NCI-H1436 treated with DMSO at 0.1 percent for 48 hours (cell line): ENCODE results near the gene LTB4R.

Experiments used
- DNase-seq: peaks from one replicate; lab custom pipeline; 2025; lab: John Stamatoyannopoulos, UW

The LTB4R gene

DNA sequence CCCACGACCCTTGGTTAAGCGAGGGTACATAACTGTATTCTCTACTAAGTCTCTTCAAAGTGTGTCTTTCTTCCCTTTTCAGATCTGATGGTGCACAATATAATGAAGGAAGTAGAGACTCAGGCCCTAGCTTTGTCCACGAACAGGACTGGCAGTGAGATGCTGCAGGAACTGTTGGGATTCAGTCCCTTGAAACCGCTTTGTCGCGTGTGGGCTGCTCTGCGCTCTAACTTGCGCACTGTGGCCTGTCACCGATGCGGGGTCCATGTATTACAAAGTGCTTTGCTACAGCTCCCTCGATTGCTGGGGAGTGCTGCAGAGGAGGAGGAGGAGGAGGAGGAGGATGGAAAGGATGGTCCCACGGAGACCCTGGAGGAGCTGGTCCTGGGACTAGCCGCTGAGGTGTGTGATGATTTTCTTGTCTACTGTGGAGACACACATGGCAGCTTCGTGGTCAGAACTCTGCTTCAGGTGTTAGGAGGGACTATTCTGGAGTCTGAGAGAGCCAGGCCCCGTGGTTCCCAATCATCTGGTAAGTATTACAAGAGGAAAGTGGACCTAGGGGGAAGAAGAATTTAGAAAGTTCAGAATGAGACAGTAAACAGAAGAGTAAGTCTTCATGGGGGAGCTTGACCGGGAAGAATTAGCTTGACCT, 10.8 kb upstream of the LTB4R start:
- DNase-seq, result no peak

- no peak for DNase-seq
These were observed 7.3 kb upstream of the LTB4R start for GRCh38 chr14:24304019-24304387.

- no peak for DNase-seq
These were observed 4.1 kb upstream of the LTB4R start for GRCh38 chr14:24307156-24307574.

DNA sequence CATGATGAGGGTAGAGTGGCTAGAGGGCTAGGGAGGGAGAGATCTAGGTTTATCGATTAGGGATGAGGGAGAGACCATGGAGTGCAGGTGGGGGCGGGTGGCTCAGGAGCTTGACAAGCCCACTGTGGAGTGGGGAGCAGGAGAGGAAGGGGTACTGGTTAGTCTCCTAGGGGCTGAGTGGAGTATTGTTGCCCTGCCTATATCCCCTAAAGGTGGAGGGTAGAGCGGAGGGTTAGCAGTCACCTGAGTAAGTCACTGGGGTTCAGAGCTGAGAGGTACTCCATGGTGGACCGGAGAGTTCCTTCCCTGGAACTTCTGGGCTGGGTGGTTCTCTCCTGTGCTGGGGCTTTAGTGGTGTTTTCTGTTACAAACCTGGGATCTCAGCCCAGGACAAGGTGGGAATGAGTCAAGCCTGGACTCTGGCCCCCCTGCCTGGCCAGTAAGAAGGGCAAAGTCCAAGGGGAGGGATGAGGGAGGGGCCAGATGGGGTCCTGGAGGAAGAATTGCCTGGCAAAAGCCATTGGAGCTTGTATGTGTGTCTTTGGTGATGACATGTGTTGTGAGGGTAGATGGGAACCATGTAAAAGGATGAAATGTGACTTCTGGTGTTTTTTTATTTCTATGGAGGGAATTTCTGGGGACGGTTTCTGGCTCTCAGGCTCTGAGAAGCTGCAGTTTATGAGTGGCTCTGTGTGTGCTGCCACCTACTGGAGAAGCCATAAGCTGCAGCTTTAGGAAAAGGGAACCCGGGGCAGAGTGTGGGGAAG, 3.5 kb upstream of the LTB4R start, which contains the start of gene CIDEB:
CIDEB (minus strand) TSS at position 403 of the 767 bp plus-strand sequence; CDS start at position 284, 119 bp downstream.
- no peak for DNase-seq

DNA sequence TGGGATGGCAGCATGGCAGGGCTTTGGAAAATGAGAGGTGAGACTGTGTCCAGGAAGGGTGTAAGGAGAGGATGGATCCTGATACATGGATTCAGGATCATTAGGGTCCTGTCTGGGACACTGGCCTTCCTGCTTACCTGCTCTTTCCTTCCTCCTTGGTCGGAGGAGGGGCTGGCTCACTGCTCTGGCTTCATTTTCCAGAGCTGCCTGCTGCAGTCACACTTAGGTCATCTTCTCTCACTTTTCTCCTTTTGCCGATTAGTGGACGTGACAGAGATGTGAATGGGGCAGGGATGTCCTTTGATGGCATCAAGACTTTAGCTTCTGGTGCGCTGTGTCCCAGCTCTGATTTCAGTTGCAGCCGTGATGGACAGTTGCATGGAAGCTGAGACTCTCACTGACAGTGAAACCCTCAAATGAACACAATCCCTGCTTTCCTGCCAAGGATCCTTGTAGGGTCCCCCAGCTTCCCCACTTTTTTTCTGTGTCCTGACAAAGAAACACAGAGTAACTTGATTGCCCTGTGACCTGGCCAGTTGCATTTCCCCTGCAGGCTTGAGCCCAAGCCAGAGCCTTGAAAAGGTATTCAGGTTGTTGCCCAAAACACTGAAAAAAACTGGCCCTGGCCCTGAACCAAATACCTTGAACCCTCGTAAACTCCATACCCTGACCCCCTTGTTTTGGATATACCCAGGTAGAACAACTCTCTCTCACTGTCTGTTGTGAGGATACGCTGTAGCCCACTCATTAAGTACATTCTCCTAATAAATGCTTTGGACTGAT, 2.8 kb upstream of the LTB4R start:
- DNase-seq, result no peak

DNA sequence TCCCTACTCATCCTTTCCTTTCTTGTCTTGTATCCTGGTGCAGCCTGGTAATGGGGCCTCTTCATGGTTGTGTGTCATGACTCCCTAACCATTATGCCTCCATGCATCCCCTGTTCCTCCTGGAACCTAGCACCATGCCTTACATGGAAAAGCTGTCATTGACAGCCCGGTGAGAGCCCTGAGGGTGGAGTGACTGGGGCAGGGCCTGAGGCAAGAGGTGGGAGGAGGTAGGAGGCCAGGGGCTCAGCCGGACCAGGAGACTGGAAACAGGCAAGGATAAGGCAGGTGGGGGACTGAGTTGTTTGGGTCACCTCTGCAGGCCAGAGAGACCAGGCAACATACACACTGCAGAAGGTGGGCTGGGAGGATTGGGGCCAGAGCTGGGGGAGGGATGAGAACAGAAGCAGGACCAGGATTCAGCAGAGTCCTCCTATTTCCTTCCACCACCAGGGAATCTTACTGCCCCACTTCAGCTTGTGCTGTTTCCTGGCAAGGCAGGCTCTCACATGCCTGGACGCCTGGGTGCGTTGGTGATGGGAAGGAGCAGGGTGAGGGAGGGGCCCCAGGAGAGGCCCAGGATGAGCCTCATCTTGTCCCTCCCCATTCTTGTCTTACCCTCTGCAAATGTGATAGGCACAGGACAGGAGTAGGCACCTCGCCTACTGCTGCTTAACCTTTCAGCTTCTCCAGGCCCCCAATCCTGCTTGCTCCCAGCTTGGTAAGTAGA, 1.6 kb upstream of the LTB4R start, which contains the start of gene LTB4R2:
LTB4R2 (plus strand) TSS at position 603 of the 727 bp plus-strand sequence. CDS start 525 bp downstream, outside the sequence.
- DNase-seq, result no peak

GRCh38 chr14:24310265-24310645, 1.0 kb upstream of the LTB4R start:
- no peak for DNase-seq

- DNase-seq, result no peak
These were observed 724 bp downstream of the LTB4R start for GRCh38 chr14:24311837-24312615.

DNA sequence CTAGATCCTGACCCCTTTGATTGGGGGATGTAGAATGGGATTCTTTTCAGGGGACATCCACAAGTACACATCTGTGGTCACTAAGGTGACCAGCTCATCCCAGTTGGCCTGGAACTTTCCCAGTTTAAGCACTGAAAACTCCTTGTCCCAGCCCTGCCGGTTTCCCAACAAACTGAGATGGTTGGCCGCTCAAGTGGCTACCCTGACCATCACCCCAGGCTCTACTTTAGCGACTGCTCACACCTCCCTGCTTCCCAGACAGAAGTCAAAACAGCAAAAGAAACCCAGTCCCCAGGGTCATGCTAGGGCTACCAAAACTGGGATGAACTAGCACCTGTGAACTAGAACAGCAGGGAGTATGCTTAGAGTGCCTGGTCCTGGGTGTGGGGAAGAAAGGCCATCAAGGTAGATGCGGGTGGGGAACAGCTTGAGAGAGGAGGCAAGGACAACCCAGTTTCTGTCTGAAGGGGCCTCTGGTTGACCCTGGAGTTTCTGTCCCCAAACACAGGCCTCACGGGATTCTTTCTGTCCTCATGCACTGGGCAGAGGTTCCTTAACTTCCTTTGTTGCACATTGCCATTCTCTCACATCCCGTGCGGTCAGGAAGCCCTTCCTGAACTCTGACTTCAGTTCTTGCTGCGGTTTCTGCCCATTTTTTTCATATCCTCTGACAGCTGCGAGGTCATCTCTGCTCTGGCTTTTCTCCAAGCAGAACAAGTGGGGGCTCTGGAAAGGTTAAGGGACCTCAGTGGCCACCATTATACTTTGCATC, 1.6 kb downstream of the LTB4R start:
- no peak for DNase-seq

DNA sequence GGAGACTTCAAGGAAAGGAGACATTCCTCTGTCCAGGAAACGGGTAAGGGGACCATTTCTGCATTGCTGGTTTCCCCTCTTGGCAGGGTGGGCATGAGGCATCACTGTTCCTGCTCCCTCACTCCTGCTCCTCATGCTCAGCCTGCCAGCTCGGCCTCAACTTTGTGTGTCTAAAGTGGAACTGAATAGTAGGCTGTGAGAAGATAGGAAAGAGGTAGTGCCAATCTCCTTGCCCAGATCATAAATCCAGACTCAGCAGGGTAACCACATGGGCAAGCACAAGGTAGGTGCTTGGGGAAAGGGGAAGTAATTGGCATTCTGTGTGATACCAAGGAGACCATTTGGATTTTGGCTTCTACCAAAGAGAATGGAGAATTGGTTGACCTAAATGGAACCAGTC, 2.6 kb downstream of the LTB4R start:
- no peak for DNase-seq

DNA sequence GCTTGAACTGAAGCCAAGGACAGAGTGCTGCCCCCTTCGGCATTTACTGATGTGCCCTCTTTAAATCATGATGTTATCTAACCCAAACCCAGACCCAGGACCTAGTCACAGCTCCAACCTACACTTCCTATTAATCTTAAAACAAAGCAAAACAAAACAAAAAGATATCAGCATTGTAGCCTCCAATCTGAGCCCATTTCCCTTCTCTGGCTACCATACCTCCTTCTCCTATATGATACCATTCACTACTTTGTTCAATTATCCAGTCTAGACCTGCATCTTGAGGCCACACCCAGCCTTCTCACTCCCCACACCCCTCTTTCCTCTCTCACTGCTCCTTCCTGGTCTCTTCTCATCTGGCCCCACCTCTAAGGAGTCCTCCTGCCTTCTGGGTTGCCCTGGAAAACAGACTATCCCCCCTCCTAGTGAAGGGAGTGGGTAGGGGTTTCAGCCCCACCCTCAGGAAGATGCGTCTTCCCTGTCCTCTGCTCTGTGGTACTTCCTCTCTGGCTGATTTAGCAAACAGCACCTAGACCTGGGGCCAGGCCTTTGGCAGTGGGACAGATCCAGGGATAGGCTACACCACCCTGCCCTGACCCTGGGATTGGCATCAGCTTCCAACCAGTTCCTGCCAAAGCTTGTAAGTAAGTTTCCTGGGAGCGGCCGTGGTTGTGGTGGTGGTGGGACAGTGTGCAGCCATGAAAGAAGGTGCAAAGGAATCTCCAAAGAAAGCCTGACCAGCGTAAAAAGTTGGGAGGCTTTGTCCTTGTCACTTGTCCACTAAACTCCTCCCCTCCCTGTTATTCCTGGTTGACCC, 3.3 kb downstream of the LTB4R start:
- no peak for DNase-seq

GRCh38 chr14:24315243-24315806, 4.0 kb downstream of the LTB4R start:
- DNase-seq, result no peak

DNA sequence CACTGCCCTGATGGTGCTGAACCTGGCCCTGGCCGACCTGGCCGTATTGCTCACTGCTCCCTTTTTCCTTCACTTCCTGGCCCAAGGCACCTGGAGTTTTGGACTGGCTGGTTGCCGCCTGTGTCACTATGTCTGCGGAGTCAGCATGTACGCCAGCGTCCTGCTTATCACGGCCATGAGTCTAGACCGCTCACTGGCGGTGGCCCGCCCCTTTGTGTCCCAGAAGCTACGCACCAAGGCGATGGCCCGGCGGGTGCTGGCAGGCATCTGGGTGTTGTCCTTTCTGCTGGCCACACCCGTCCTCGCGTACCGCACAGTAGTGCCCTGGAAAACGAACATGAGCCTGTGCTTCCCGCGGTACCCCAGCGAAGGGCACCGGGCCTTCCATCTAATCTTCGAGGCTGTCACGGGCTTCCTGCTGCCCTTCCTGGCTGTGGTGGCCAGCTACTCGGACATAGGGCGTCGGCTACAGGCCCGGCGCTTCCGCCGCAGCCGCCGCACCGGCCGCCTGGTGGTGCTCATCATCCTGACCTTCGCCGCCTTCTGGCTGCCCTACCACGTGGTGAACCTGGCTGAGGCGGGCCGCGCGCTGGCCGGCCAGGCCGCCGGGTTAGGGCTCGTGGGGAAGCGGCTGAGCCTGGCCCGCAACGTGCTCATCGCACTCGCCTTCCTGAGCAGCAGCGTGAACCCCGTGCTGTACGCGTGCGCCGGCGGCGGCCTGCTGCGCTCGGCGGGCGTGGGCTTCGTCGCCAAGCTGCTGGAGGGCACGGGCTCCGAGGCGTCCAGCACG, 4.7 kb downstream of the LTB4R start:
- DNase-seq, result no peak

DNA sequence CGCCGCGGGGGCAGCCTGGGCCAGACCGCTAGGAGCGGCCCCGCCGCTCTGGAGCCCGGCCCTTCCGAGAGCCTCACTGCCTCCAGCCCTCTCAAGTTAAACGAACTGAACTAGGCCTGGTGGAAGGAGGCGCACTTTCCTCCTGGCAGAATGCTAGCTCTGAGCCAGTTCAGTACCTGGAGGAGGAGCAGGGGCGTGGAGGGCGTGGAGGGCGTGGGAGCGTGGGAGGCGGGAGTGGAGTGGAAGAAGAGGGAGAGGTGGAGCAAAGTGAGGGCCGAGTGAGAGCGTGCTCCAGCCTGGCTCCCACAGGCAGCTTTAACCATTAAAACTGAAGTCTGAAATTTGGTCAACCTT, 5.3 kb downstream of the LTB4R start:
- no peak for DNase-seq

- DNase-seq, result no peak
These were observed 6.0 kb downstream of the LTB4R start for GRCh38 chr14:24317141-24317928.

DNA sequence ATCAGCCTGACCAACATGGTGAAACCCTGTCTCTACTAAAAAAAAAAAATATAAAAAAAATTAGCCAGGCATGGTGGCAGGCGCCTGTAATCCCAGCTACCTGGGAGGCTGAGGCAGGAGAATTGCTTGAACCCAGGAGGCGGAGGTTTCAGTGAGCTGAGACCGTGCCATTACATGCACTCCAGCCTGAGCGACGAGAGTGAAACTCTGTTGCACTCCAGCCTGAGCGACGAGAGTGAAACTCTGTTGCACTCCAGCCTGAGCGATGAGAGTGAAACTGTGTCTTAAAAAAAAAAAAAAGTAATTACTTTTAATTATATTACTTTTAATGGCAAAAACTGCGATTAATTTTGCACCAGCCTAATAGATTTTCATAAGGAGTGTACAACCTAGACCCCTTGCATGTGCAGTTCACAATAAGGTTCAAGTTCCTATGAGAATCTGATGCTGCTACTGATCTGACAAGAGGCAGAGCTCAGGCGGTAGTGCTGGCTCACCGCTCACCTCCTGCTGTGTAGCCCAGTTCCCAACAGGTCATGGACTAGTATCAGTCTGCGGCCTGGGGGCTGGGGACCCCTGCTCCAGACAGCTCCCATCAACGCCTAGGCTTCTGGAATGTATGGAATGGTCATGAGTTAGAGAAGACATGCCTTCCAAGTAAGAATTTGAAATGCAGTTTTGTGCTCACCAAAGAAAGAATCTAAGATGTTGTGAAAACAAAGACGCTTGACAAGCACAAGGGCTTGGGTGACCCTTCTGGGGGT, 10.1 kb downstream of the LTB4R start:
- DNase-seq, result no peak

DNA sequence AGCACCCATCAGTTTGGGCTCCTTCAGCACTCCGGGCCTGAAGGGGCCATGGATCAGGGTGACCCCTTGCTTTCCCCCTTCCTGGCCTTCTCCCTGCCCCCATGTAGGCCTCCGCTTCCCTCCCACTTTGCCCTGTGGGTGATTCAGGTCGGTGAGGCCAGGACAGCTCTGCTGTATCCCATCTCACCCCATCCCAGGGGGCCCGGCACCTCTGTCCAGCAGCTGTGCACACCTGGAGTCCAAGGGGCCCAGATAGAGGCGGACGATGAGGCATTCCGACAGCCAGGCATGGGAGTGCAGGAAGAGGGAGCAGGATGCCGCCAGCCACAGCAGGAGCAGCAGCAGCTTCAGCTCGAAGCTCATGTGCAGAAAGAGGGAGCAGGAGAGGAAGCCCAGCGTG, 11.4 kb downstream of the LTB4R start:
- no peak for DNase-seq
